T-helper 1 cell treated with Interleukin-12 subunit alpha and Interleukin-12 subunit beta and Interleukin-4 antibody, amounts not matched to agents 30 ng/mL and 1 ng/mL, for 36 hours (primary cell): ENCODE results near the gene PTPRCAP. TPM values are rescaled to one million over a fixed set of nuclear protein-coding genes. Genes with fewer than 3 reads are reported as not detected.

Experiments
- intact Hi-C: fragments of 100-400 bp; cut with micrococcal nuclease; formaldehyde crosslinking; loops from one replicate; pipeline ENCODE4 v1.15.1; 2024
- total RNA-seq: library from RNA; stranded (reverse); gene quantifications from 2 replicates; pipeline ENCODE4 v1.2.3, GENCODE V29; 2022

Gene PTPRCAP
- total RNA-seq, 1 donor from 2014 or later = 428 TPM

GRCh38 chr11:67412495-67413179 lies 24.8 kb downstream of the PTPRCAP start:
- intact Hi-C loops = no loop called here

DNA sequence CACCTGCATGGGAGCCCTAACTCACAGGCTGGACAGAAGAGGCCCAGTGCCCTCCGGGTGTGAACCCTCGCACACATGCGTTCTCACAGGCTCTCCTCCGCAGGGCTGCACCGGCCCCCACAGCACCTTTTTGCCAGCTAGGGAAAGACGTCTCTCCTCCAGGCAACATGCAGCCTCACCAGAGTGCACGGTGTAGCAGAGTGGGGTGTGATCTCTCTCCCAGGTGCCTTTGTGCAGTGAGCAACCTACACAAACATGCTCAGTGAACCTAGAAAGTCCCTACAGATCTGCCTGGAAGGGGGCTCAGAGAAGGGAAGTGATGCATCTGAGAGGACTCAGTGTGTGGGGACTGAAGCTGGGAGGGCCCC lies 25.7 kb downstream of the PTPRCAP start:
- intact Hi-C loops = no loop called here

- intact Hi-C loops = no loop called here
Observed at GRCh38 chr11:67410984-67411784, 26.3 kb downstream of the PTPRCAP start.

- intact Hi-C loops = no loop called here
Observed at GRCh38 chr11:67410369-67410831, 27.1 kb downstream of the PTPRCAP start.

DNA sequence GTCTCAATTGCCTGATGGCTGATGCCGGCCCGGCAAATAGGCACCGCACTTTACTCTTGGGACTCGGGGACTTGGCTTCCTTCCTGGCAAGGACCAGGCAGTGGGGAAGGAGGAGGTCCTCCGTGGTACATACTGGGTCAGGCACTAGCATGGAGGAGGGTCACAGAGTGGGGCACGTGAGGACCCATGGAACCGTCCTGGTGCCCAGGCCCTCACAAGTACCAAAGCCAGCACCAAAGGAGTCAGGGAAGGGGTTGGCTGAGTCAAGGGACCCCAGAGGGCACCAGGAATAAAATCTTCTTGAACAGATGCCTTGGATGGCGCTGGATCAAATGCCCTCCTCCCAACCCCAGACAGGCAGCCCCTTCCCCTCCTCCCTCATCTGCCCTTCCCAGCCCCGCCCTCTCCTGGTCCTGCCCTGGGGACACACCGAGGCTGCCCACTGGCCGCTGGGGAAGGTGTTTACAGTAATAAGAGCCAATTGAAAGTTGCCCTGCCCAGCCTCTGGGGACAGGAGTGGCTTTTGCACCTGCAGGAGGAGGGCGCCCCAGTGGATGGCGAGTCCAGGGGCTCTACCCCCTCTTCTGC lies 27.6 kb downstream of the PTPRCAP start:
- intact Hi-C loops = no loop called here

GRCh38 chr11:67409261-67409666 lies 28.2 kb downstream of the PTPRCAP start:
- intact Hi-C loops = no loop called here

- intact Hi-C loops = no loop called here
Observed at GRCh38 chr11:67408437-67409200, 28.9 kb downstream of the PTPRCAP start.

- intact Hi-C loops = no loop called here
Observed at GRCh38 chr11:67407688-67408163, 29.8 kb downstream of the PTPRCAP start.

DNA sequence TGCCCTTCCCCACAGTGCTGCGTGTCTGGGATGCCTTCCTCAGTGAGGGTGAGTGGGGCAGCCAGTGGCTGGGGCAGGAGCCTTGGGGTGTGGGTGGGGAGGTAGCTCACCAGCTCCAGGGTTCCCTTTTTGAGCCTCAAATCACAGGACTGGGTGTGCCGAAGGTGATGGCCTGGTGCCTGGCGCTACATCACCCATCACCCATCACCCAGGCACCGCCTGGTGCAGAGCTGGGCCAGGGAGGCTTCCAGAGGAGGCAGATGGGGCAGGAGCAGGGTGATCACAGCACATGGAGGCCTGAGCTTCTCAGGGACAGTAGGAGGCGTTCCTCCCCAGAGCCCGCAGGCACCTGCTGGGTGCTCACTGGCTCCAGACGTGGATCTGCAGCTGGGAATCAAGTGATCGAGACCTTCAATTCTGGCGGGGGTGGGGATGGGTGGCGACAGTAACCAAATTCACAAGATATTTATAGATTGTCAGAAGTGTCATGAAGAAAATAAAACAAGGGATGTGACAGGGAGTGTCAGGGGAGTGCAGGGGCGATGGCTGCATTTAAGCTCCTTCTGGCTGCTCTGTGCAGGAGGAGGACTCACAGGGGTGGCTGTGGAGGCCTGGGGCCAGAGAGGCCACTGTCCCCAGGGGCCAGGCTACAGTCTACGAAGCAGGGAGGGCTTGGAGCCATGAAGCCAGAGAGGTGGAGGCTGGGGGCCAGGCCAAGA lies 30.4 kb downstream of the PTPRCAP start:
- intact Hi-C loops = no loop called here

- intact Hi-C loops = no loop called here
Observed at GRCh38 chr11:67406420-67406968, 31.0 kb downstream of the PTPRCAP start.

- intact Hi-C loops = no loop called here
Observed at GRCh38 chr11:67405688-67406339, 31.7 kb downstream of the PTPRCAP start.

- intact Hi-C loops = no loop called here
Observed at GRCh38 chr11:67405196-67405567, 32.3 kb downstream of the PTPRCAP start.

DNA sequence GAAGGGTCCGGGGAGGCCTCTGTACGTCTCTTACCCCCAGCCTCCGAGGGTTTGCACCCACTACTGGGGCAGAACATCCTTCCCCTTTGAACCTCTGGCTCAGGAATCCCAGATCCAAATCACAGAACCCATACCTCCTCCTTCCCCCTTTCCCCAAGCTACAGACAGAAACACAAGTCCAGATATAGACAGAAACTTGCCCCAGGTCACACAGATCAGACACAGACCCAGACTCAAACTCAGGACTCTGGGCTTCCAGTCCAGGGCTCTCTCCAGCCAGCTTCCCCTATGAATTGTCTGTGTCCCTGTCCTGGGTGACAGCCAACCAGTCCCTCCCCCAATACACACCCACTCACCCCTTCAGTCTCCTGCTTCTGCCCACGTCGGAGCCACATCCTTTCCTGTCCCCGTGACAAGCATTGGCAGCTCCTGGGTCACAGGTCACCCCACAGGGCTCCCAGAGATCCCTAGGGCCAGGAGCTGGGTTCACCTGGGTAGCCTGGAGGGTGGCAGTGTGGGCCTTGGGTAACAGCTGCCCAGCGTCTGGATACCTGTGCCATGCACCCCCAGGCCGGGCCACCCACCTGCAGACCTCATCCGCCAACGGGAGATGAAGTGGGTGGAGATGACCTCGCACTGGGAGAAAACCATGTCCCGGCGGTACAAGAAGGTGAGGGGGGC lies 32.8 kb downstream of the PTPRCAP start:
- intact Hi-C loops = no loop called here

DNA sequence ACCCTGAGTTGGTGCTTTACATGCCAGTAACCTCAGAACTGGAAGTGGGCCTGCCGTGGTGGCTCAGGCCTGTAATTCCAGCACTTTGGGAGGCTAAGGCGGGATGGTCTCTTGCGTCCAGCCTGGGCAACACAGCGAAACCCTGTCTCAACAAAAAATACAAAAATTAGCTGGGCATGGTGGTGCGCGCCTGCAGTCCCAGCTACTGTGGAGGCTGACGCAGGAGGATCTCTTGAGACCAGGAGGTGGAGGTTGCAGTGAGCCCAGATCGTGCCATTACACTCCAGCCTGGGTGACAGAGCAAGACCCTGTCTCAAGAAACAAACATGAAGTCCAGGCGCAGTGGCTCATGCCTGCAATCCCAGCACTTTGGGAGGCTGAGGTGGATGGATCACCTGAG lies 34.4 kb downstream of the PTPRCAP start:
- intact Hi-C loops = loop anchor here (1.0 to 2.0 kb wide), 6 partner anchors 18 to 560 kb away; partner anchors contain the start of genes RCE1 and RPS6KB2

DNA sequence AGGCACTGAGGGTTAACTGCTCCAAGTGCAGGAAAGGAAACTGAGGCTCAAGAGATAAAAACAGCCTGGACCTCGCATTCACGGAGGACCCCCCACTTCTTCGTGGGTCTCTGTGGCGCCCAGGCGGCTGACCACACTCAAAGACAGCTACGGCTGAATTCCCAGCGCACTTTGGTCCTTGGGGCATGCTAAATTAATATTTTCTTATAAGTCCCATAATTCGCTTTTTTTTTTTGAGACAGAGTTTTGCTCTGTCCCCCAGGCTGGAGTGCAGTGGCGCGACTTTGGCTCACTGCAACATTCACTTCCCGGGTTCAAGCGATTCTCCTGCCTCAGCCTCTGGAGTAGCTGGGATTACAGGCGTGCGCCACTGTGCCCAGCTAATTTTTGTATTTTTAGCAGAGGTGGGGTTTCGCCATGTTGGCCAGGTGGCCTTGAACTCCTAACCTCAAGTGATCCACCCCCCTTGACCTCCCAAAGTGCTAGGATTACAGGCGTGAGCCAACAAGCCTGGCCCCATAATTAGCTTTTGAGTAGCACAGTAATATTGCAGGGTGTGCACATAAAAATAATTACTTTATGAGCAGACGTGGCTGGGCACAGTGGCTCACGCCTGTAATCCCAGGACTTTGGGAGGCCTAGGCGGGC lies 35.2 kb downstream of the PTPRCAP start:
- intact Hi-C loops = loop anchor here (1.0 to 2.0 kb wide), 5 partner anchors 35 to 560 kb away; partner anchors contain the start of genes PTPRCAP and RCE1

DNA sequence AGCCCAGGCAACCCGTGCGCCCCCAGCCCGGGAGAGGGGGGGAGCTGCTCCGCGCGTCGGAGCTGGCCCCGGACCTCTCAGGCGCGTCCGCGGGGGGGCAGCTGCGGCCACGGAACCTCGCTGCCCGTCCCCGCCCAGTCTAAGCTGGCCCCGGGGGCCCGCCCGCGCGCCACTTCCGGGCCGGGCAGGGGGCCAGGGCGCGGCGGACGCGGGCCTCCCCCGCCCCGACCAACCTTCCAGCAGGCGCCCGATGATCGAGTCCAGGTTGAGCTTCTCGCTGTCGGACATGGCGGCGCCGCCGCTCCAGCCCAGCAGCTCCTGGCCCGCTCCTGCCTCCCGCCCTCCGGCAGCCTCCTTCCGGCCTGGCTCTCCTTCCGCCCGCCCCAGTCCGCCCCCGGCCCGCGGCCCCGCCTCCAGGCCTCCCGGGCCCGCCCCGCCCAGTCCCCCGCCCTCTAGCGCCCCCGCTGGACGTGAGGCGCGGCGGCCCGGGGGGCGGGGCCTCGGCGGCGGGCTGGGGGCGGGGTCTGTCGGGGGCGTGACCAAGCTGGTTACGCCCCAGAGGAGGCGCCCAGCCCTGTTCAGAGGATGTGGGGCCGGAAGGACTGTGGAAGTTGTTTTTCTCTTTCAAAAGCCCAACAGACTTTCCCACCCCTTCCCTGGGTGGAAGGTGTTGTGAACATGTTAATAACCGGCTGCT lies 35.8 kb downstream of the PTPRCAP start, which contains the start of gene PPP1CA:
TSS of gene PPP1CA (minus strand) at position 364 of the 697 bp plus-strand sequence. CDS start at position 288, 76 bp downstream.
- intact Hi-C loops = loop anchor here (1.0 to 2.0 kb wide), 8 partner anchors 9 to 559 kb away; partner anchors contain the start of genes CDK2AP2, PTPRCAP, RCE1 and TMEM134

DNA sequence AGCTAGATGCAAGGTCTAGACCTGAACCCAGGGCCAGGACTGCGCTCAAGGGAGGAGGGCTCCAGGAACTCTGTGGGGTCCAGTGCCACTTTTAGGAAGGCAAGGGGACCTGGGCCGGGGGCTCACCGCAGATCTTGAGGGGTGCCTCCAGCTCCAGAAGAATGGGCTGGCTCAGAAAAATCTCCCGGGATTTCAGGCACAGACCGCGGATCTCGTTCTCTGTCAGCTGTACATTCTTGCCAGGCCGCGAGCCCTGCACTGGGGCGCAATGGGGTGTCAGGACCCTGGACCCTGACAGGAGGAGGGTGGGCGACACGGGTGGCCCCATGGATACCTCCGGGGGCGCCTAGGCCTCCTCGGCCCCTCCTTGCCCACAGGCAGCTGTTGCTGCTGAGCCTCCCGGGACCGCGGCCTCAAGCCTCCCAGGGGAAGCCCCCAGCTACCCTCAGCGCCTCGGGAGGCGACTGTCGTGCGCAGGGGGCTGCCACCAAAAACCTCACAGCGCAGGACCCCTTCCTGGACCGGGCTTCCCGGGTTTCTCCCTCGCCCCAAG lies 36.5 kb downstream of the PTPRCAP start:
- intact Hi-C loops = loop anchor here (1.0 kb wide), 3 partner anchors 9 to 107 kb away; partner anchors contain the start of genes CDK2AP2 and TMEM134
